Measurements from ENCODE around the gene NAA25. TPM values are rescaled to one million over a fixed set of nuclear protein-coding genes. Genes with fewer than 3 reads are reported as not detected.

Gene NAA25
- total and polyA plus RNA-seq, 4 donors: 6.2 to 38.5 (median 19.4) TPM

DNA sequence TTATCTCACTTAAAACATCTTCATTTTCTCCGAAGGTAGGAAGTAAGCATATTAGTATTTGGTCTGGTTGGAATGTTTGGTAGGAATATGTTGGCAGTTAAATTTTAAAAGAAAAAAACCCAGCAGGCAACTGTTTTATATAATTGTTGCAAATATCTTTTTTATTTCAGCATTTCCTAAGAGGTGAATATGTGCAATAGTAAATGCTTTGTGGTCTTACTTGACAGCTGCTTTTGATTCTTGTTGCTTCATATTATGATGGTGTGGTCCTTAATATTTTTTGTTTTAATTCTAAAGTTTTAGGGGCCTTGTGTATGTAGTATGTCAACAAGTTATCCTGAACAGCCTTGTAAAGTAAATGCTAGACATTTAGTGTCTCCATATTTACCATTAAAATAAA lies 23.1 kb upstream of the NAA25 start:
- no peak overlapping the region for H3K27ac ChIP-seq (ENCODE audit: low read depth in 1 of 2, low read length in 1 of 2)
- no peak overlapping the region for H3K4me3 ChIP-seq
- 59 to 65% methylated on average over 1 of the region's 1 CpG for WGBS, 2 donors
- ATAC-seq (ENCODE audit: insufficient read depth, low FRiP score) (no peak), DNase-seq (no peak)
- TF ChIP-seq, protein P1, sequence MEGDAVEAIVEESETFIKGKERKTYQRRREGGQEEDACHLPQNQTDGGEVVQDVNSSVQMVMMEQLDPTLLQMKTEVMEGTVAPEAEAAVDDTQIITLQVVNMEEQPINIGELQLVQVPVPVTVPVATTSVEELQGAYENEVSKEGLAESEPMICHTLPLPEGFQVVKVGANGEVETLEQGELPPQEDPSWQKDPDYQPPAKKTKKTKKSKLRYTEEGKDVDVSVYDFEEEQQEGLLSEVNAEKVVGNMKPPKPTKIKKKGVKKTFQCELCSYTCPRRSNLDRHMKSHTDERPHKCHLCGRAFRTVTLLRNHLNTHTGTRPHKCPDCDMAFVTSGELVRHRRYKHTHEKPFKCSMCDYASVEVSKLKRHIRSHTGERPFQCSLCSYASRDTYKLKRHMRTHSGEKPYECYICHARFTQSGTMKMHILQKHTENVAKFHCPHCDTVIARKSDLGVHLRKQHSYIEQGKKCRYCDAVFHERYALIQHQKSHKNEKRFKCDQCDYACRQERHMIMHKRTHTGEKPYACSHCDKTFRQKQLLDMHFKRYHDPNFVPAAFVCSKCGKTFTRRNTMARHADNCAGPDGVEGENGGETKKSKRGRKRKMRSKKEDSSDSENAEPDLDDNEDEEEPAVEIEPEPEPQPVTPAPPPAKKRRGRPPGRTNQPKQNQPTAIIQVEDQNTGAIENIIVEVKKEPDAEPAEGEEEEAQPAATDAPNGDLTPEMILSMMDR (IDR thresholded peaks at IDR 0.05; ENCODE audit: control extremely low read depth, extremely low read depth): no peak
- H3K9ac ChIP-seq (ENCODE audit: insufficient read depth in 1 of 2, low read length in 2 of 2): no peak overlapping the region
- peaks cover 0 to 22% (median 4%) of the 10 kb centered on the region in 5 donors for H3K4me1 ChIP-seq (ENCODE audit: control insufficient read depth in 5 of 5, insufficient read depth in 5 of 5, low read length in 5 of 5)
- H3K9me3 ChIP-seq (ENCODE audit: control insufficient read depth in 4 of 4, insufficient read depth in 3 of 4, low read length in 3 of 4): no peaks in the 10 kb centered on the region
- peaks cover 7 to 17% (median 13%) of the 10 kb centered on the region in 4 donors for H3K36me3 ChIP-seq (ENCODE audit: control insufficient read depth in 4 of 4, insufficient read depth in 4 of 4, low read length in 4 of 4)
- no peaks in the 10 kb centered on the region for H3K27me3 ChIP-seq (ENCODE audit: control insufficient read depth in 3 of 3, insufficient read depth in 3 of 3, low read length in 2 of 3)

DNA sequence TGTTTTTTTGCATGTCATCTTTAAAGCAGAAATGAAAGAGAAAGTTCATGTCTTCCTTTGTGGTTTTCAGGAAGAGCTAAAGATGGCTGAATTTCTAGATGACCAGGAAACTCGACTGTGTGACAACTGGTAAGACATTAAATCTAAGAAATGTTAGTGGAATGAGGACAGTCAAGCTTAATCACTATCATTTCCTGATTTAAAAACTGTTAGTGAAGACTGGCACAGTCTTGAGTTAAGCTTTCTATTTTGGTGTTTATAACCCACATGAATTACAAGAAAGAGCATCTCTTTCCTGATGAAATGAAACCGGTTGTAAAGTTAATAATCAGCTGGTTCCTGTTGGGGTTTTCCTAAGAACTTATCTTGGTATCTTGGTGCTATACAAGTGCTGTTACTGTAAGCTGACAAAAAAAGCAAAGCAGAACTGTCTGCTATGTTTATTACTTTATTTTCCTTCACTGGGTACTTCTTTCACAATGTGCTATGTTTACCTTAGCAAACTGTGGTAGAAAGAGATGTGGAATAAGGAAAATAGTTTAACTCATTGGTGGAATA lies 21.9 kb upstream of the NAA25 start:
- Histone ChIP-seq H3K27ac (ENCODE audit: low read depth in 1 of 2, low read length in 1 of 2) (peak overlapping the region in 1 of 2 donors; percentile 59), H3K4me3 (no peak overlapping the region)
- peak; percentile 37 for ATAC-seq (ENCODE audit: insufficient read depth, low FRiP score)

DNA sequence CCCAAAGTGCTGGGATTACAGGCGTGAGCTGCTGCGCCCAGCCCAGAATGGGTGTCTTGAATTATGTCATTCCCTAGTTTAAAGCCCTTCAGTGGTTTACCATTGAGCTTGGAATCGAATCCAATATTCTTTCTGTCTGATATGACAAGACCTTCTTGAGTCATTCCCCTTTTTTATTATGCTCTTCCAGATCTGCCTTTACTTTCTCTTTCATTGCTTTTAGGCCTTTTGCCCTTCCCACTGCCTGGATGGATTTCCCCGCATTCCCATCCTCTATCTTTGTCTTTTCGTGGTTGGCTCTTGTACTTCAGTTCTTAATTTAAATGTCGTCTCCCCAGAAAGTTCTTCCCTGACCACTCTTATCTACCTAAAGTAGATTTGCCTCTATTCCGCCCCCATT lies 18.3 kb upstream of the NAA25 start:
- TF ChIP-seq, protein P1 (IDR thresholded peaks at IDR 0.05; ENCODE audit: control extremely low read depth, extremely low read depth): no peak
- no peak for ATAC-seq (ENCODE audit: insufficient read depth, low FRiP score)
- no peak overlapping the region for H3K27ac ChIP-seq (ENCODE audit: low read depth in 1 of 2, low read length in 1 of 2)

More for the DNA sequence above, 21.9 kb upstream of the NAA25 start:
- peak overlapping the region in 1 of 2 donors; percentile 2 for H3K9ac ChIP-seq (ENCODE audit: insufficient read depth in 1 of 2, low read length in 2 of 2)
- H3K36me3 ChIP-seq (ENCODE audit: control insufficient read depth in 4 of 4, insufficient read depth in 4 of 4, low read length in 4 of 4): peaks cover 5 to 8% (median 6%) of the 10 kb centered on the region in 4 donors
- 0% methylated on average over 2 of the region's 2 CpGs for WGBS, 2 donors
- TF ChIP-seq, protein P1 (IDR thresholded peaks at IDR 0.05; ENCODE audit: control extremely low read depth, extremely low read depth): no peak
- H3K4me1 ChIP-seq (ENCODE audit: control insufficient read depth in 5 of 5, insufficient read depth in 5 of 5, low read length in 5 of 5): peaks cover 4 to 22% (median 10%) of the 10 kb centered on the region in 5 donors
- no peaks in the 10 kb centered on the region for H3K27me3 ChIP-seq (ENCODE audit: control insufficient read depth in 3 of 3, insufficient read depth in 3 of 3, low read length in 2 of 3)
- peak in 1 of 3 donors; percentile 21 for DNase-seq
- no peaks in the 10 kb centered on the region for H3K9me3 ChIP-seq (ENCODE audit: control insufficient read depth in 4 of 4, insufficient read depth in 3 of 4, low read length in 3 of 4)

More for the DNA sequence above, 18.3 kb upstream of the NAA25 start:
- Histone ChIP-seq H3K27me3 (ENCODE audit: control insufficient read depth in 3 of 3, insufficient read depth in 3 of 3, low read length in 2 of 3) (no peaks in the 10 kb centered on the region), H3K4me1 (ENCODE audit: control insufficient read depth in 5 of 5, insufficient read depth in 5 of 5, low read length in 5 of 5) (peaks cover 4 to 29% (median 11%) of the 10 kb centered on the region in 5 donors), H3K4me3 (no peak overlapping the region), H3K36me3 (ENCODE audit: control insufficient read depth in 4 of 4, insufficient read depth in 4 of 4, low read length in 4 of 4) (no peaks in the 10 kb centered on the region), H3K9ac (ENCODE audit: insufficient read depth in 1 of 2, low read length in 2 of 2) (no peak overlapping the region), H3K9me3 (ENCODE audit: control insufficient read depth in 4 of 4, insufficient read depth in 3 of 4, low read length in 3 of 4) (no peaks in the 10 kb centered on the region)
- 77 to 84% methylated on average over 7 of the region's 7 CpGs for WGBS, 2 donors
- DNase-seq: no peak
